Adipocyte (in vitro differentiated cells): Measurements from ENCODE around the gene CYBA.

Experiments
- DNase-seq: peaks from one replicate; pipeline ENCODE4 v3.0.0-alpha.2; 2015; ENCODE audit warnings: low read depth
- H3K27me3 ChIP-seq: replicated peaks from 2 replicates; pipeline ENCODE4 v1.7.0; 2013; ENCODE audit warnings: mild to moderate bottlenecking, low read length, moderate library complexity; ENCODE audit not compliant: control insufficient read depth, insufficient read depth
- H3K36me3 ChIP-seq: 2 replicates; pipeline ENCODE4 v1.7.0; 2013; ENCODE audit warnings: low read length, mild to moderate bottlenecking, moderate library complexity; ENCODE audit not compliant: control insufficient read depth, insufficient read depth, severe bottlenecking
- H3K4me1 ChIP-seq: 2 replicates; pipeline ENCODE4 v1.7.0; 2013; ENCODE audit warnings: mild to moderate bottlenecking, low read length, moderate library complexity; ENCODE audit not compliant: control insufficient read depth, insufficient read depth
- H3K4me3 ChIP-seq: 2 replicates; pipeline ENCODE4 v1.7.0; 2013; ENCODE audit warnings: mild to moderate bottlenecking, low read length, moderate library complexity
- H3K9ac ChIP-seq: 2 replicates; pipeline ENCODE4 v1.7.0; 2013; ENCODE audit warnings: mild to moderate bottlenecking, low read length, moderate library complexity
- H3K9me3 ChIP-seq: 2 replicates; pipeline ENCODE4 v1.7.0; 2013; ENCODE audit warnings: mild to moderate bottlenecking, low read length, moderate library complexity; ENCODE audit not compliant: control insufficient read depth

CYBA gene

GRCh38 chr16:88650749-88651275, at the start of gene CYBA:
CYBA (minus strand) TSS chr16:88651053; CDS start chr16:88651013, 40 bp downstream.
- Histone ChIP-seq H3K9ac (peak within 1 kb of the TSS; percentile 84), H3K36me3 (peaks cover 40% of the 10 kb centered on the region), H3K4me1 (peaks cover 6% of the 10 kb centered on the region), H3K4me3 (peak within 1 kb of the TSS; percentile 80), H3K9me3 (no peaks in the 10 kb centered on the region), H3K27me3 (no peaks in the 10 kb centered on the region)
- DNase-seq: peak; percentile 52

- Histone ChIP-seq H3K36me3 (peaks cover 29% of the 10 kb centered on the region), H3K9ac (no peak overlapping the region), H3K9me3 (no peaks in the 10 kb centered on the region), H3K4me1 (peaks cover 8% of the 10 kb centered on the region), H3K27me3 (no peaks in the 10 kb centered on the region), H3K4me3 (no peak overlapping the region)
- no peak for DNase-seq
These were observed 49.4 kb upstream of the CYBA start for GRCh38 chr16:88700322-88700635.

GRCh38 chr16:88699180-88699579, 48.3 kb upstream of the CYBA start:
- DNase-seq: no peak
- peaks cover 29% of the 10 kb centered on the region for H3K36me3 ChIP-seq
- H3K27me3 ChIP-seq: no peaks in the 10 kb centered on the region
- no peak overlapping the region for H3K4me3 ChIP-seq
- H3K4me1 ChIP-seq: no peaks in the 10 kb centered on the region
- H3K9me3 ChIP-seq: no peaks in the 10 kb centered on the region
- no peak overlapping the region for H3K9ac ChIP-seq

- H3K9ac ChIP-seq: no peak overlapping the region
- no peaks in the 10 kb centered on the region for H3K9me3 ChIP-seq
- H3K4me1 ChIP-seq: no peaks in the 10 kb centered on the region
- peaks cover 29% of the 10 kb centered on the region for H3K36me3 ChIP-seq
- no peaks in the 10 kb centered on the region for H3K27me3 ChIP-seq
- no peak overlapping the region for H3K4me3 ChIP-seq
- no peak for DNase-seq
These were observed 47.8 kb upstream of the CYBA start for GRCh38 chr16:88698646-88699045.

GRCh38 chr16:88697831-88698615, 47.2 kb upstream of the CYBA start:
- Histone ChIP-seq H3K9ac (no peak overlapping the region), H3K36me3 (peaks cover 29% of the 10 kb centered on the region), H3K4me1 (no peaks in the 10 kb centered on the region), H3K4me3 (no peak overlapping the region), H3K27me3 (no peaks in the 10 kb centered on the region), H3K9me3 (no peaks in the 10 kb centered on the region)
- DNase-seq: no peak

GRCh38 chr16:88697116-88697830, 46.4 kb upstream of the CYBA start:
- Histone ChIP-seq H3K4me1 (no peaks in the 10 kb centered on the region), H3K4me3 (no peak overlapping the region), H3K9ac (no peak overlapping the region), H3K36me3 (peaks cover 29% of the 10 kb centered on the region), H3K27me3 (no peaks in the 10 kb centered on the region), H3K9me3 (no peaks in the 10 kb centered on the region)
- DNase-seq: no peak

GRCh38 chr16:88696441-88696840, 45.6 kb upstream of the CYBA start:
- Histone ChIP-seq H3K9me3 (no peaks in the 10 kb centered on the region), H3K4me1 (no peaks in the 10 kb centered on the region), H3K36me3 (peaks cover 29% of the 10 kb centered on the region), H3K4me3 (no peak overlapping the region), H3K27me3 (no peaks in the 10 kb centered on the region), H3K9ac (no peak overlapping the region)
- DNase-seq: no peak

- Histone ChIP-seq H3K9me3 (no peaks in the 10 kb centered on the region), H3K27me3 (peaks cover 4% of the 10 kb centered on the region), H3K4me1 (no peaks in the 10 kb centered on the region), H3K36me3 (peaks cover 29% of the 10 kb centered on the region), H3K9ac (no peak overlapping the region), H3K4me3 (no peak overlapping the region)
- no peak for DNase-seq
These were observed 44.9 kb upstream of the CYBA start for GRCh38 chr16:88695753-88696152.

- H3K4me1 ChIP-seq: no peaks in the 10 kb centered on the region
- peaks cover 9% of the 10 kb centered on the region for H3K27me3 ChIP-seq
These were observed 44.4 kb upstream of the CYBA start for GRCh38 chr16:88695218-88695617.

GRCh38 chr16:88694221-88695087, 43.6 kb upstream of the CYBA start:
- Histone ChIP-seq H3K9ac (no peak overlapping the region), H3K4me1 (no peaks in the 10 kb centered on the region), H3K4me3 (no peak overlapping the region), H3K36me3 (peaks cover 19% of the 10 kb centered on the region), H3K9me3 (no peaks in the 10 kb centered on the region), H3K27me3 (peaks cover 11% of the 10 kb centered on the region)
- DNase-seq: no peak

More at GRCh38 chr16:88695218-88695617, 44.4 kb upstream of the CYBA start:
- no peak overlapping the region for H3K4me3 ChIP-seq
- no peaks in the 10 kb centered on the region for H3K9me3 ChIP-seq
- peaks cover 26% of the 10 kb centered on the region for H3K36me3 ChIP-seq
- DNase-seq: no peak
- no peak overlapping the region for H3K9ac ChIP-seq
